Measurements from ENCODE around the gene PIP4K2A.

The PIP4K2A gene

GRCh38 chr10:22495396-22495795 lies 219.0 kb downstream of the PIP4K2A start:
- H3K4me3 ChIP-seq (replicated peaks; ENCODE audit: low read depth, low read length) = no peak overlapping the region
- no peak for TF ChIP-seq CTCF (IDR thresholded peaks at IDR 0.05; ENCODE audit: insufficient read depth, low read length, poor library complexity, severe bottlenecking)
- no peak for DNase-seq (ENCODE audit: extremely low read depth, insufficient read length)
- no peaks in the 10 kb centered on the region for H3K36me3 ChIP-seq (ENCODE audit: control insufficient read depth, insufficient read depth, low read length)
- H3K27me3 ChIP-seq (replicated peaks; ENCODE audit: control insufficient read depth, insufficient read depth, low read length) = no peaks in the 10 kb centered on the region

GRCh38 chr10:22494007-22494406 lies 220.4 kb downstream of the PIP4K2A start:
- H3K27me3 ChIP-seq (replicated peaks; ENCODE audit: control insufficient read depth, insufficient read depth, low read length) = no peaks in the 10 kb centered on the region
- DNase-seq (ENCODE audit: extremely low read depth, insufficient read length) = no peak
- TF ChIP-seq CTCF (IDR thresholded peaks at IDR 0.05; ENCODE audit: insufficient read depth, low read length, poor library complexity, severe bottlenecking) = no peak
- H3K4me3 ChIP-seq (replicated peaks; ENCODE audit: low read depth, low read length) = no peak overlapping the region
- H3K36me3 ChIP-seq (ENCODE audit: control insufficient read depth, insufficient read depth, low read length) = no peaks in the 10 kb centered on the region

- DNase-seq (ENCODE audit: extremely low read depth, insufficient read length) = no peak
- Histone ChIP-seq H3K4me3 (replicated peaks; ENCODE audit: low read depth, low read length) (no peak overlapping the region), H3K36me3 (ENCODE audit: control insufficient read depth, insufficient read depth, low read length) (no peaks in the 10 kb centered on the region), H3K27me3 (replicated peaks; ENCODE audit: control insufficient read depth, insufficient read depth, low read length) (no peaks in the 10 kb centered on the region)
- no peak for TF ChIP-seq CTCF (IDR thresholded peaks at IDR 0.05; ENCODE audit: insufficient read depth, low read length, poor library complexity, severe bottlenecking)
These were observed 222.3 kb downstream of the PIP4K2A start for GRCh38 chr10:22491931-22492615.

- Histone ChIP-seq H3K36me3 (ENCODE audit: control insufficient read depth, insufficient read depth, low read length) (no peaks in the 10 kb centered on the region), H3K27me3 (replicated peaks; ENCODE audit: control insufficient read depth, insufficient read depth, low read length) (no peaks in the 10 kb centered on the region)
- DNase-seq (ENCODE audit: extremely low read depth, insufficient read length) = no peak
These were observed 222.9 kb downstream of the PIP4K2A start for GRCh38 chr10:22491480-22491879.

GRCh38 chr10:22489975-22490374 lies 224.4 kb downstream of the PIP4K2A start:
- no peak for DNase-seq (ENCODE audit: extremely low read depth, insufficient read length)
- Histone ChIP-seq H3K27me3 (replicated peaks; ENCODE audit: control insufficient read depth, insufficient read depth, low read length) (no peaks in the 10 kb centered on the region), H3K4me3 (replicated peaks; ENCODE audit: low read depth, low read length) (no peak overlapping the region), H3K36me3 (ENCODE audit: control insufficient read depth, insufficient read depth, low read length) (no peaks in the 10 kb centered on the region)
- TF ChIP-seq CTCF (IDR thresholded peaks at IDR 0.05; ENCODE audit: insufficient read depth, low read length, poor library complexity, severe bottlenecking) = no peak

More at GRCh38 chr10:22491480-22491879, 222.9 kb downstream of the PIP4K2A start:
- no peak overlapping the region for H3K4me3 ChIP-seq (replicated peaks; ENCODE audit: low read depth, low read length)
- TF ChIP-seq CTCF (IDR thresholded peaks at IDR 0.05; ENCODE audit: insufficient read depth, low read length, poor library complexity, severe bottlenecking) = no peak

- no peak for TF ChIP-seq CTCF (IDR thresholded peaks at IDR 0.05; ENCODE audit: insufficient read depth, low read length, poor library complexity, severe bottlenecking)
- H3K27me3 ChIP-seq (replicated peaks; ENCODE audit: control insufficient read depth, insufficient read depth, low read length) = no peaks in the 10 kb centered on the region
- H3K4me3 ChIP-seq (replicated peaks; ENCODE audit: low read depth, low read length) = no peak overlapping the region
- DNase-seq (ENCODE audit: extremely low read depth, insufficient read length) = no peak
- no peaks in the 10 kb centered on the region for H3K36me3 ChIP-seq (ENCODE audit: control insufficient read depth, insufficient read depth, low read length)
These were observed 224.9 kb downstream of the PIP4K2A start for GRCh38 chr10:22489467-22489866.
